NCI-H510A (cell line): Measurements from ENCODE around the gene OSBPL2.

Experiments used
- DNase-seq: peaks from one replicate; lab custom pipeline; 2025; lab: John Stamatoyannopoulos, UW

Gene OSBPL2

GRCh38 chr20:62313460-62314338, 75.4 kb downstream of the OSBPL2 start:
- no peak for DNase-seq

- no peak for DNase-seq
Observed at GRCh38 chr20:62314339-62314638, 76.0 kb downstream of the OSBPL2 start.

- no peak for DNase-seq
Observed at GRCh38 chr20:62314711-62315302, 76.5 kb downstream of the OSBPL2 start.

- DNase-seq, result no peak
Observed at GRCh38 chr20:62315773-62316172, 77.5 kb downstream of the OSBPL2 start.

GRCh38 chr20:62316331-62317166, 78.2 kb downstream of the OSBPL2 start:
- DNase-seq, result no peak

- DNase-seq, result no peak
Observed at GRCh38 chr20:62317167-62317655, 78.9 kb downstream of the OSBPL2 start.

- no peak for DNase-seq
Observed at GRCh38 chr20:62318400-62319345, 80.4 kb downstream of the OSBPL2 start.

- no peak for DNase-seq
Observed at GRCh38 chr20:62319346-62319909, 81.1 kb downstream of the OSBPL2 start.

GRCh38 chr20:62320581-62321354, 82.4 kb downstream of the OSBPL2 start:
- DNase-seq, result no peak

GRCh38 chr20:62321521-62321948, 83.2 kb downstream of the OSBPL2 start:
- no peak for DNase-seq

- DNase-seq, result no peak
Observed at GRCh38 chr20:62321975-62322374, 83.7 kb downstream of the OSBPL2 start.

- no peak for DNase-seq
Observed at GRCh38 chr20:62322492-62323041, 84.2 kb downstream of the OSBPL2 start.

- DNase-seq, result no peak
Observed at GRCh38 chr20:62323146-62323979, 85.0 kb downstream of the OSBPL2 start.

- no peak for DNase-seq
Observed at GRCh38 chr20:62323980-62324906, 85.9 kb downstream of the OSBPL2 start.

- DNase-seq, result no peak
Observed at GRCh38 chr20:62325172-62325905, 87.0 kb downstream of the OSBPL2 start.

GRCh38 chr20:62326559-62326958, 88.2 kb downstream of the OSBPL2 start:
- no peak for DNase-seq
